Smooth muscle cell (in vitro differentiated cells): ENCODE results near the gene WIPF2. TPM values are rescaled to one million over a fixed set of nuclear protein-coding genes. Genes with fewer than 3 reads are reported as not detected.
A peak's percentile ranks its signal among the peaks of the same experiment; 100 is the strongest.

Source experiments
- DNase-seq: peaks from one replicate; lab custom pipeline; 2025; ENCODE audit not compliant: unreplicated experiment; lab: John Stamatoyannopoulos, UW
- H2AFZ ChIP-seq: fragments of 200-600 bp; sonication (generic); 2 replicates; pipeline ENCODE4 v1.6.0; 2016; ENCODE audit warnings: antibody characterized with exemption, low read depth, mild to moderate bottlenecking
- H3F3A ChIP-seq: fragments of 200-600 bp; sonication (generic); 2 replicates; pipeline ENCODE4 v1.6.0; 2017; ENCODE audit warnings: antibody characterized with exemption, low read depth
- H3K27ac ChIP-seq: fragments of 200-600 bp; sonication (generic); 2 replicates; pipeline ENCODE4 v1.5.1; 2016; ENCODE audit warnings: low read depth, mild to moderate bottlenecking
- H3K27me3 ChIP-seq: fragments of 200-600 bp; sonication (generic); 2 replicates; pipeline ENCODE4 v1.6.1; 2016; ENCODE audit warnings: low read depth, mild to moderate bottlenecking
- H3K36me3 ChIP-seq: fragments of 200-600 bp; sonication (generic); 2 replicates; pipeline ENCODE4 v1.5.1; 2016; ENCODE audit warnings: low read depth
- H3K4me1 ChIP-seq: fragments of 200-600 bp; sonication (generic); 2 replicates; pipeline ENCODE4 v1.5.1; 2016; ENCODE audit warnings: low read depth
- H3K4me2 ChIP-seq: fragments of 200-600 bp; sonication (generic); 2 replicates; pipeline ENCODE4 v1.6.0; 2016; ENCODE audit warnings: mild to moderate bottlenecking
- H3K4me3 ChIP-seq: fragments of 200-600 bp; sonication (generic); 2 replicates; pipeline ENCODE4 v1.5.1; 2016; ENCODE audit warnings: mild to moderate bottlenecking
- H3K79me2 ChIP-seq: fragments of 200-600 bp; sonication (generic); 2 replicates; pipeline ENCODE4 v1.6.0; 2016; ENCODE audit warnings: low read depth, mild to moderate bottlenecking
- H3K9ac ChIP-seq: fragments of 200-600 bp; sonication (generic); 2 replicates; pipeline ENCODE4 v1.6.0; 2016; ENCODE audit warnings: low read depth
- H3K9me3 ChIP-seq: fragments of 200-600 bp; sonication (generic); replicated peaks from 2 replicates; pipeline ENCODE4 v1.5.1; 2016; ENCODE audit warnings: low read depth
- H4K20me1 ChIP-seq: fragments of 200-600 bp; sonication (generic); 2 replicates; pipeline ENCODE4 v1.6.0; 2016; ENCODE audit warnings: low read depth
- WGBS: methylation state at CpG from one replicate; pipeline ENCODE4 v1.1.7; 2016; ENCODE audit warnings: low lambda C conversion rate; 5-methylcytosine and 5-hydroxymethylcytosine counted together
- polyA plus RNA-seq: library from polyadenylated mRNA; unstranded; fragments of >200 nt; fragmentation: Nextera tagmentation; extraction: Ambion mirVana; gene quantifications from 2 replicates; pipeline ENCODE4 v1.2.1, GENCODE V29; 2016
- total RNA-seq: library from RNA; depleted of rRNA; stranded (reverse); fragments of >200 nt; gene quantifications from 2 replicates; pipeline ENCODE4 v1.2.3, GENCODE V29; 2014
- TF ChIP-seq, protein P1 (sequence below): fragments of 200-600 bp; sonication (generic); IDR thresholded peaks from 2 replicates; pipeline ENCODE4 v1.5.1; 2017; ENCODE audit warnings: borderline replicate concordance, mild to moderate bottlenecking, antibody characterized with exemption; ENCODE audit not compliant: insufficient read depth, poor library complexity, severe bottlenecking

The WIPF2 gene
- total and polyA plus RNA-seq, 2 experiments from 2014 or later = 6.7 to 13.9 TPM

DNA sequence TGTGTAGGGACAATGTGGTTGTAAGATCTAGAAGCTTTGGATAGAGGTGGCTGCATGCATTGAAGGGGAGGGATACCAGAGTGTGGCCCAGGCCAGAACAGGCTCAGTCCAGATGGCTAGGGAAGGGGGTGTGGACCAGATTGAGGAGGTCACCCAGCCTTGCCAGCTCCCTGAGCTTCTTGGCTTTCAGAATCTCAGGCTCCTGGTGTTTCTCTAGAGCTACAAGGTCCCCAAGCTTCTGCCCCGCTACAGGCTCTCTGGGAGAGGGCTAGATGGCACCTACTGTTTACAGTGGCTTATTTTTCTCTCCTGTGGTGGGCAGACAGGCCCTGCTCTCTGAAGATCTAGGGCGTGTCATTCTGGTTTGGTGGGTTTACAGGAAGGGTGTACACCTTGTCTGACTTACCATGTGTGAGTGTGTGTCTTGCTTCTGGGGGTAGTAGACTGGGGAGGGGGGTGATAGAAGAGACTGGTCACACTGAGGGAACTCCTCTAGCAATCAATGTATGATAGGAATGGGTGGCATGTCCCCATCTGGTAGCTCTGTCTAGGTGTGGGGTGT lies 90.9 kb downstream of the WIPF2 start:
- H2AFZ ChIP-seq = no peak overlapping the region
- peak overlapping the region; percentile 72 for H3K4me3 ChIP-seq
- H3K27me3 ChIP-seq = no peaks in the 10 kb centered on the region
- H4K20me1 ChIP-seq = no peaks in the 10 kb centered on the region
- WGBS = 71% methylated on average over 2 of the region's 2 CpGs
- no peaks in the 10 kb centered on the region for H3K36me3 ChIP-seq
- no peak for DNase-seq
- TF ChIP-seq, protein P1, sequence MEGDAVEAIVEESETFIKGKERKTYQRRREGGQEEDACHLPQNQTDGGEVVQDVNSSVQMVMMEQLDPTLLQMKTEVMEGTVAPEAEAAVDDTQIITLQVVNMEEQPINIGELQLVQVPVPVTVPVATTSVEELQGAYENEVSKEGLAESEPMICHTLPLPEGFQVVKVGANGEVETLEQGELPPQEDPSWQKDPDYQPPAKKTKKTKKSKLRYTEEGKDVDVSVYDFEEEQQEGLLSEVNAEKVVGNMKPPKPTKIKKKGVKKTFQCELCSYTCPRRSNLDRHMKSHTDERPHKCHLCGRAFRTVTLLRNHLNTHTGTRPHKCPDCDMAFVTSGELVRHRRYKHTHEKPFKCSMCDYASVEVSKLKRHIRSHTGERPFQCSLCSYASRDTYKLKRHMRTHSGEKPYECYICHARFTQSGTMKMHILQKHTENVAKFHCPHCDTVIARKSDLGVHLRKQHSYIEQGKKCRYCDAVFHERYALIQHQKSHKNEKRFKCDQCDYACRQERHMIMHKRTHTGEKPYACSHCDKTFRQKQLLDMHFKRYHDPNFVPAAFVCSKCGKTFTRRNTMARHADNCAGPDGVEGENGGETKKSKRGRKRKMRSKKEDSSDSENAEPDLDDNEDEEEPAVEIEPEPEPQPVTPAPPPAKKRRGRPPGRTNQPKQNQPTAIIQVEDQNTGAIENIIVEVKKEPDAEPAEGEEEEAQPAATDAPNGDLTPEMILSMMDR = no peak
- no peak overlapping the region for H3K9ac ChIP-seq
- H3F3A ChIP-seq = peaks cover 15% of the 10 kb centered on the region
- peaks cover 65% of the 10 kb centered on the region for H3K4me1 ChIP-seq
- no peaks in the 10 kb centered on the region for H3K9me3 ChIP-seq
- peaks cover 14% of the 10 kb centered on the region for H3K79me2 ChIP-seq
- H3K27ac ChIP-seq = no peak overlapping the region
- peak overlapping the region; percentile 90 for H3K4me2 ChIP-seq

DNA sequence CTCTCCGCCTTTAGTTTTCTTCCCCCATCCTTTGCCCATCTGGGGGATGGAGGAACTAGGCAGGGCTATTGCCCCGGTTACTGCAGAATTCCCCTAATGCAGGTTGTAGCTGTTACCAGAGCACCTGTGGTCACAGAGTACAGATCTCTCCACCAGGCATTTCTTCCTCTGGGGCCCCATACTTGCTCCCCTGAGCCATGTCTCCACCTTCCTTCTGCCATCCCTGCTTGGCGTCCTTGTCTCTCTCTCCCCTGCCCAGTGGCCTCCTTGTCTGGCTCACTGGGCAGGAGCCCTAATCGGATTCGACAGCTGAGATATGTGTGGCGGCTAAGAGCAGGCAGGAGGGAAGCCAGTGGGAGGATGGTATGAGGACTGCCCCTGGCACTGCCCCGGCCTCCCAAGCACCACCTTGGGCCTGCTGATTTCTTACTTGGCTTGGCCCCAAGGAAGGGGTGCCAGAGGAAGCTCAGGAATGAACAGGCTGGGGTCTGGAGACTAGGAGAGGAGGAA lies 91.8 kb downstream of the WIPF2 start:
- Histone ChIP-seq H2AFZ (no peak overlapping the region), H4K20me1 (peaks cover 1% of the 10 kb centered on the region), H3K4me1 (peaks cover 72% of the 10 kb centered on the region), H3K27me3 (no peaks in the 10 kb centered on the region), H3K9me3 (no peaks in the 10 kb centered on the region), H3F3A (peaks cover 19% of the 10 kb centered on the region), H3K4me2 (peak overlapping the region; percentile 90), H3K27ac (no peak overlapping the region), H3K79me2 (peaks cover 14% of the 10 kb centered on the region), H3K9ac (no peak overlapping the region), H3K4me3 (peak overlapping the region; percentile 72), H3K36me3 (no peaks in the 10 kb centered on the region)
- TF ChIP-seq, protein P1 = no peak
- 59% methylated on average over 7 of the region's 7 CpGs for WGBS
- DNase-seq = no peak

DNA sequence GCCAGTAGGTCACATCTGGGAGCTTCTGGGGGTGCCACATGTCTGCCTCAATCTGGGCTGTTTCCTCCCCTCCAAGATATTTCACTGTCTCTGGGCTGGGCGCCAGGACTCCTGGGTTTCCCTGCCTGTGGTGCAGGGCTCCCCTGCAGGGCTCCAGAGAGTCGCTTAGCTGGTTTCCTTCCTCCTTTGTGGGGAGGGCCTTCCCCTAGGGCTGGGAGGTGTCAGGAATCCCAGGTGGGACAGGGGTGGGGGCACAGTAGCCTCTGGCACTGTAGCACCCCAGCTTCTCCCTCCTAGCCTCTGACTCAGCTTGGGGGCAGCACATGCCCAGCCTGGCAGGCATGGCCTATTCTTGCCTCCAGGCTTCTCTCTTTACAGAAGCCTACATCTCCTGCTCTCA lies 92.5 kb downstream of the WIPF2 start:
- no peak overlapping the region for H3K9ac ChIP-seq
- H3F3A ChIP-seq = peaks cover 24% of the 10 kb centered on the region
- TF ChIP-seq, protein P1 = no peak
- no peaks in the 10 kb centered on the region for H3K36me3 ChIP-seq
- H3K79me2 ChIP-seq = peaks cover 14% of the 10 kb centered on the region
- no peak for DNase-seq
- no peak overlapping the region for H3K27ac ChIP-seq
- H2AFZ ChIP-seq = no peak overlapping the region
- no peaks in the 10 kb centered on the region for H3K27me3 ChIP-seq
- H3K4me3 ChIP-seq = no peak overlapping the region
- no peaks in the 10 kb centered on the region for H3K9me3 ChIP-seq
- H3K4me2 ChIP-seq = peak overlapping the region; percentile 90
- peaks cover 7% of the 10 kb centered on the region for H4K20me1 ChIP-seq
- 60% methylated on average over 2 of the region's 2 CpGs for WGBS
- peaks cover 71% of the 10 kb centered on the region for H3K4me1 ChIP-seq
